Fibroblast of pulmonary artery (primary cell): ENCODE measurements around the gene GIMAP8.
"Not testable (repeated sequence)": the region's sequence is repeated elsewhere in the genome, so short reads cannot be mapped to it uniquely, and the experiment has no call there.

Source experiments
- DNase-seq: peaks from one replicate; pipeline ENCODE4 v3.0.0-alpha.2; 2010; ENCODE audit warnings: low read depth
- H3K4me3 ChIP-seq: replicated peaks from 2 replicates; pipeline ENCODE4 v1.5.1; 2011; ENCODE audit warnings: low read depth, mild to moderate bottlenecking, control low read depth, low read length, moderate library complexity
- CTCF ChIP-seq: IDR thresholded peaks from 2 replicates; pipeline ENCODE4 v1.5.1; 2011; ENCODE audit warnings: mild to moderate bottlenecking, control low read depth, low read length, inconsistent platforms; ENCODE audit errors: missing control alignments

Gene GIMAP8

GRCh38 chr7:150448789-150449147 is 1.7 kb upstream of the GIMAP8 start:
- peak; percentile 88 for TF ChIP-seq CTCF
- peak; percentile 56 for DNase-seq
- H3K4me3 ChIP-seq = no peak overlapping the region

DNA sequence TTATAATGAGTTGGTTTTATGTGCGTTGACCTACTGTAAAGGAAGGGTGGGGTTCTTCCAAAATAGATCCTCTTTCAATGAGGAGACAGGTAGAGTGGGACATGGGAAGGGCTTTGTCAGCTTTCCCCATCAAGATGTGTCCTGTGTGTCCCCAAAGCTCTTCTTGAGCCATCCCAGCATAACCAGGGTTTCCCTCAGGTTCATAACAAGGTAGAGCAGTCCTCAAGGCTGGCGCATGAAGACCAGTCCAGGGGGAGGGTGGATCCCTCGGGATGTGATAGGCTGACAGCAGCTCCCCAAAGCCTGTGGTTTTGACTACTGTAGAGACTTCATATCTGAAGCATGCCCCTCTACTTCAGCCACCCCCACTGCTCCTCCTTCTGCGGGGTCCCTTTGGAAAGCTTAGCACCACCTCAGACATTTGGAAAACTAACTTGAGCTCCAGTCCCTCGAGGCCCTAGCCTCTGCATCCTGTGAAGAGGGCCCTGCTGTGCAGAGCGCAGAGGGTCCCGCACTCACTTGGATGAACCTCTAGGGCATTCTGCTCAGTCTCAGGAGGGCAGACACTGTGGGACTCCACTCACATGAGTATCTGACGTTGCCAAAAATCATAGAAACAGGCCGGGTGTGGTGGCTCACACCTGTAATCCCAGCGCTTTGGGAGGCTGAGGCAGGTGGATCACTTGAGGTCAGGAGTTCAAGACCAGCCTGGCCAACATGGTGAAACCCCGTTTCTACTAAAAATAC is 1.1 kb upstream of the GIMAP8 start:
- DNase-seq = no peak
- no peak for TF ChIP-seq CTCF
- H3K4me3 ChIP-seq = no peak overlapping the region

- TF ChIP-seq CTCF = no peak
- DNase-seq = no peak
- H3K4me3 ChIP-seq = no peak overlapping the region
These were observed 815 bp downstream of the GIMAP8 start for GRCh38 chr7:150451097-150451793.

- no peak for DNase-seq
- H3K4me3 ChIP-seq = no peak overlapping the region
- no peak for TF ChIP-seq CTCF
These were observed 1.5 kb downstream of the GIMAP8 start for GRCh38 chr7:150451833-150452461.

- H3K4me3 ChIP-seq = no peak overlapping the region
These were observed 2.8 kb downstream of the GIMAP8 start for GRCh38 chr7:150453181-150453580.

GRCh38 chr7:150453892-150454291 is 3.5 kb downstream of the GIMAP8 start:
- DNase-seq = no peak
- H3K4me3 ChIP-seq = no peak overlapping the region
- TF ChIP-seq CTCF = no peak

More at GRCh38 chr7:150453181-150453580, 2.8 kb downstream of the GIMAP8 start:
- no peak for TF ChIP-seq CTCF
- no peak for DNase-seq

- DNase-seq = not testable (repeated sequence)
These were observed 6.6 kb downstream of the GIMAP8 start for GRCh38 chr7:150457064-150457463.

More at GRCh38 chr7:150457064-150457463, 6.6 kb downstream of the GIMAP8 start:
- H3K4me3 ChIP-seq = not testable (repeated sequence)
